ENCODE measurements around the gene E2F8.

E2F8 gene

GRCh38 chr11:19251577-19251976, 10.8 kb upstream of the E2F8 start:
- DNase-seq = no peak

- no peak for DNase-seq
These were observed 6.1 kb upstream of the E2F8 start for GRCh38 chr11:19246816-19247215.

GRCh38 chr11:19245351-19245750, 4.6 kb upstream of the E2F8 start:
- no peak for DNase-seq

GRCh38 chr11:19244621-19245020, 3.9 kb upstream of the E2F8 start:
- DNase-seq = no peak

GRCh38 chr11:19244084-19244483, 3.3 kb upstream of the E2F8 start:
- no peak for DNase-seq

- DNase-seq = no peak
These were observed 2.9 kb upstream of the E2F8 start for GRCh38 chr11:19243613-19244012.

- no peak for DNase-seq
These were observed 2.4 kb upstream of the E2F8 start for GRCh38 chr11:19243143-19243542.

- no peak for DNase-seq
These were observed 1.6 kb upstream of the E2F8 start for GRCh38 chr11:19242179-19242932.

GRCh38 chr11:19241260-19242178, 774 bp upstream of the E2F8 start:
- no peak for DNase-seq

GRCh38 chr11:19239039-19239438, 1.7 kb downstream of the E2F8 start:
- no peak for DNase-seq

GRCh38 chr11:19237813-19238212, 2.9 kb downstream of the E2F8 start:
- DNase-seq = no peak

GRCh38 chr11:19237381-19237780, 3.4 kb downstream of the E2F8 start:
- DNase-seq = no peak

GRCh38 chr11:19234231-19234817, 6.4 kb downstream of the E2F8 start:
- no peak for DNase-seq

GRCh38 chr11:19232910-19233503, 7.7 kb downstream of the E2F8 start:
- no peak for DNase-seq

GRCh38 chr11:19229671-19230070, 11.1 kb downstream of the E2F8 start:
- no peak for DNase-seq

GRCh38 chr11:19228968-19229367, 11.8 kb downstream of the E2F8 start:
- DNase-seq = no peak

- no peak for DNase-seq
These were observed 14.2 kb downstream of the E2F8 start for GRCh38 chr11:19226378-19227195.

- no peak for DNase-seq
These were observed 15.2 kb downstream of the E2F8 start for GRCh38 chr11:19225581-19225980.

GRCh38 chr11:19225123-19225522, 15.6 kb downstream of the E2F8 start:
- DNase-seq = no peak

GRCh38 chr11:19220903-19221724, 19.6 kb downstream of the E2F8 start:
- no peak for DNase-seq

- no peak for DNase-seq
These were observed 21.8 kb downstream of the E2F8 start for GRCh38 chr11:19218786-19219460.

Data from cortex of kidney (tissue), 1 donor.